ENCODE measurements around the gene MCFD2.

- TF ChIP-seq POLR2AphosphoS5 (IDR thresholded peaks at IDR 0.05; ENCODE audit: low read depth, low read length) (no peak), FOXM1 (IDR thresholded peaks at IDR 0.05; ENCODE audit: low read depth) (no peak), SIN3A (IDR thresholded peaks at IDR 0.05; ENCODE audit: borderline replicate concordance, low read depth, low read length) (no peak), CTCF (IDR thresholded peaks at IDR 0.05) (no peak), EZH2phosphoT487 (IDR thresholded peaks at IDR 0.05; ENCODE audit: borderline replicate concordance, low read depth) (no peak), GABPA (IDR thresholded peaks at IDR 0.05; ENCODE audit: low read depth) (no peak), YY1 (IDR thresholded peaks at IDR 0.05; ENCODE audit: low read depth) (no peak), RAD21 (IDR thresholded peaks at IDR 0.05; ENCODE audit: low read length) (no peak), MEF2A (IDR thresholded peaks at IDR 0.05; ENCODE audit: borderline replicate concordance, low read depth) (no peak), NRF1 (IDR thresholded peaks at IDR 0.05; ENCODE audit: low read depth, low read length) (no peak)
- TF ChIP-seq, protein P1, sequence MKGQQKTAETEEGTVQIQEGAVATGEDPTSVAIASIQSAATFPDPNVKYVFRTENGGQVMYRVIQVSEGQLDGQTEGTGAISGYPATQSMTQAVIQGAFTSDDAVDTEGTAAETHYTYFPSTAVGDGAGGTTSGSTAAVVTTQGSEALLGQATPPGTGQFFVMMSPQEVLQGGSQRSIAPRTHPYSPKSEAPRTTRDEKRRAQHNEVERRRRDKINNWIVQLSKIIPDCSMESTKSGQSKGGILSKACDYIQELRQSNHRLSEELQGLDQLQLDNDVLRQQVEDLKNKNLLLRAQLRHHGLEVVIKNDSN (IDR thresholded peaks at IDR 0.05; ENCODE audit: borderline replicate concordance, low read depth) = no peak
- TF ChIP-seq, protein P2, sequence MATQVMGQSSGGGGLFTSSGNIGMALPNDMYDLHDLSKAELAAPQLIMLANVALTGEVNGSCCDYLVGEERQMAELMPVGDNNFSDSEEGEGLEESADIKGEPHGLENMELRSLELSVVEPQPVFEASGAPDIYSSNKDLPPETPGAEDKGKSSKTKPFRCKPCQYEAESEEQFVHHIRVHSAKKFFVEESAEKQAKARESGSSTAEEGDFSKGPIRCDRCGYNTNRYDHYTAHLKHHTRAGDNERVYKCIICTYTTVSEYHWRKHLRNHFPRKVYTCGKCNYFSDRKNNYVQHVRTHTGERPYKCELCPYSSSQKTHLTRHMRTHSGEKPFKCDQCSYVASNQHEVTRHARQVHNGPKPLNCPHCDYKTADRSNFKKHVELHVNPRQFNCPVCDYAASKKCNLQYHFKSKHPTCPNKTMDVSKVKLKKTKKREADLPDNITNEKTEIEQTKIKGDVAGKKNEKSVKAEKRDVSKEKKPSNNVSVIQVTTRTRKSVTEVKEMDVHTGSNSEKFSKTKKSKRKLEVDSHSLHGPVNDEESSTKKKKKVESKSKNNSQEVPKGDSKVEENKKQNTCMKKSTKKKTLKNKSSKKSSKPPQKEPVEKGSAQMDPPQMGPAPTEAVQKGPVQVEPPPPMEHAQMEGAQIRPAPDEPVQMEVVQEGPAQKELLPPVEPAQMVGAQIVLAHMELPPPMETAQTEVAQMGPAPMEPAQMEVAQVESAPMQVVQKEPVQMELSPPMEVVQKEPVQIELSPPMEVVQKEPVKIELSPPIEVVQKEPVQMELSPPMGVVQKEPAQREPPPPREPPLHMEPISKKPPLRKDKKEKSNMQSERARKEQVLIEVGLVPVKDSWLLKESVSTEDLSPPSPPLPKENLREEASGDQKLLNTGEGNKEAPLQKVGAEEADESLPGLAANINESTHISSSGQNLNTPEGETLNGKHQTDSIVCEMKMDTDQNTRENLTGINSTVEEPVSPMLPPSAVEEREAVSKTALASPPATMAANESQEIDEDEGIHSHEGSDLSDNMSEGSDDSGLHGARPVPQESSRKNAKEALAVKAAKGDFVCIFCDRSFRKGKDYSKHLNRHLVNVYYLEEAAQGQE (IDR thresholded peaks at IDR 0.05; ENCODE audit: low read depth, low read length) = no peak
- TF ChIP-seq, protein P3, sequence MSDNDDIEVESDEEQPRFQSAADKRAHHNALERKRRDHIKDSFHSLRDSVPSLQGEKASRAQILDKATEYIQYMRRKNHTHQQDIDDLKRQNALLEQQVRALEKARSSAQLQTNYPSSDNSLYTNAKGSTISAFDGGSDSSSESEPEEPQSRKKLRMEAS (IDR thresholded peaks at IDR 0.05; ENCODE audit: low read depth) = no peak
Observed at GRCh38 chr2:46874236-46874929, 41.2 kb downstream of the MCFD2 start.

Measured in SK-N-SH (cell line).